AG09309 (cell line): ENCODE data around the gene ARHGEF12.

Experiments used
- DNase-seq: peaks from one replicate; pipeline ENCODE4 v3.0.0-alpha.2; 2010; ENCODE audit warnings: low read depth
- H3K4me3 ChIP-seq: 2 replicates; pipeline ENCODE4 v1.5.1; 2011; ENCODE audit warnings: mild to moderate bottlenecking, low read depth, low read length, moderate library complexity; ENCODE audit not compliant: control insufficient read depth
- TF ChIP-seq, protein P1 (sequence below): IDR thresholded peaks from 2 replicates; pipeline ENCODE4 v1.5.1; 2011; ENCODE audit warnings: mild to moderate bottlenecking, low read depth, low read length, inconsistent platforms; ENCODE audit not compliant: insufficient read depth, control insufficient read depth; ENCODE audit errors: missing control alignments

The ARHGEF12 gene

DNA sequence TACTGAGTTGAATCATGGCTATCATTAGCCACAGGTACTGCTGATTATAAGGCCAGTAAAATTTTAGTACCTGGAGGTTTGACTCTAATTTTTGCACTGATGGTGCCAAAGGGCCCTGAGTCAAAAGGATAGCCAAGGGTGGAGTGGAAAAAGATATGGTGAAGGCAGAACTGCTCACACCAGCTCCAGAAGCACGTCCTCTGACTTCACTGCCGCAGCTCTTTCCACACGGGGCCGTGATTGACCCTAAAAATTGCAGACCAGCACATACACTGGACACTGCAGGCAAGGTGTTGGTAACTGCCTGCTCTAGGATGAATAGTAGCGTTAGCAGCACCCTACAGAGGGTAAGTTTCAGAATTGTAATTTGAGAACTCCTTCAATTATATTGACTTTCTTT lies 149.9 kb downstream of the ARHGEF12 start:
- TF ChIP-seq, protein P1, sequence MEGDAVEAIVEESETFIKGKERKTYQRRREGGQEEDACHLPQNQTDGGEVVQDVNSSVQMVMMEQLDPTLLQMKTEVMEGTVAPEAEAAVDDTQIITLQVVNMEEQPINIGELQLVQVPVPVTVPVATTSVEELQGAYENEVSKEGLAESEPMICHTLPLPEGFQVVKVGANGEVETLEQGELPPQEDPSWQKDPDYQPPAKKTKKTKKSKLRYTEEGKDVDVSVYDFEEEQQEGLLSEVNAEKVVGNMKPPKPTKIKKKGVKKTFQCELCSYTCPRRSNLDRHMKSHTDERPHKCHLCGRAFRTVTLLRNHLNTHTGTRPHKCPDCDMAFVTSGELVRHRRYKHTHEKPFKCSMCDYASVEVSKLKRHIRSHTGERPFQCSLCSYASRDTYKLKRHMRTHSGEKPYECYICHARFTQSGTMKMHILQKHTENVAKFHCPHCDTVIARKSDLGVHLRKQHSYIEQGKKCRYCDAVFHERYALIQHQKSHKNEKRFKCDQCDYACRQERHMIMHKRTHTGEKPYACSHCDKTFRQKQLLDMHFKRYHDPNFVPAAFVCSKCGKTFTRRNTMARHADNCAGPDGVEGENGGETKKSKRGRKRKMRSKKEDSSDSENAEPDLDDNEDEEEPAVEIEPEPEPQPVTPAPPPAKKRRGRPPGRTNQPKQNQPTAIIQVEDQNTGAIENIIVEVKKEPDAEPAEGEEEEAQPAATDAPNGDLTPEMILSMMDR: no peak
- DNase-seq: no peak
- no peak overlapping the region for H3K4me3 ChIP-seq

DNA sequence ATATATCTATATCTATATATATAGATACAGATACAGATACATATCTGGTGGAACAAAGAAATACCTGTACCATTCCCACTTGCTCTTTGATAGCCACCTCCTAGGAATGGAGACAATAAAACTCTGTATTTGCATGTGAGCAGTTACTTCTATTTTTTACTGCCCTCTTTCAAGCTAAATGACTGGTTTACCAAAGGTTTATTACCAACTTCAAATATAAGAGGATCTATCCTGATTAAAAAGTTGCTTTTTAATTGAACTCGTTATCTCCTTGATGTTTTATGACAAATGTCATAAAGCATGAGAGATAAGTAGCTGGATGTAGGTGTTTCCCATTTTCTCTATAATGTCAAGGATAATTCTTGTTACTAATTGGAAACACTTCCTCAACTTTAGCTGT lies 153.6 kb downstream of the ARHGEF12 start:
- H3K4me3 ChIP-seq: no peak overlapping the region
- TF ChIP-seq, protein P1: no peak
- DNase-seq: no peak

DNA sequence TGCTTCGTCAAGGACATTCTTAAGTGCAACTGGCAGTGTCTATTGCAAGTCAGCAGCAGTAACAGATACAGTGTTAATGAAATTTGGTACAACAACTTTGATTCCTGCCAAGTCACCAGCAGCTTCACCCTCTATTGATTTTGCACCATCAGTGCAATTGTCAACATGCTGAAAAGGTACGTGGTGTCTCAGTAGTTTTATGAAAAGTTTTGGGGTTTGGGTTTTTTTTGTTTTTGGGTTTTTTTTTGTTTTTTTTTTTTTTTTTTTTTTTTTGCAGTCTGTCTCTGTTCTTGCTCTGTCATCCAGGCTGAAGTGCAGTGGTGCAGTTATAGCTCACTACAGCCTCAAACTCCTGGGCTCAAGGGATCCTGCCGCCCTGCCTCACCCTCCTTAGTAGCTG lies 156.3 kb downstream of the ARHGEF12 start:
- TF ChIP-seq, protein P1: no peak
- DNase-seq: no peak
- H3K4me3 ChIP-seq: no peak overlapping the region

DNA sequence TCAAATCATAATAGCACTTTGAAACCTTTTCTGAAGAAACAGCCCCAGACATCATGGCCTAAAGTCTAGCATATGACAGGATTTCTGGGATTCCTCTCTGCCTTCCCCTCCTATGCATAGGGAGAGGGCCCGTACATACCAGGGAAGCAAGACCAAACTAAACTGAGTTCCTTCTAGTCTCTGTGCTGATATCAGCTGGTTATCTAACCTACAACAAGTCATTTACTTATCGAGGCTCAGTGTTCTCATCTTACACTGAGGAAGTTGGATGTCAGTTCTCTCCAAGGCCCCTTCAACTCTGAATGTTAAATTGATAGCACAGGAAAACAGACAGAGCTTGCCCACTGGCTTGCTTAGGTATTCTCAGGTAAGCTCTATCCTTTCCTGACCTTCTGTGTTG lies 158.4 kb downstream of the ARHGEF12 start:
- TF ChIP-seq, protein P1: no peak
- no peak overlapping the region for H3K4me3 ChIP-seq
- no peak for DNase-seq

DNA sequence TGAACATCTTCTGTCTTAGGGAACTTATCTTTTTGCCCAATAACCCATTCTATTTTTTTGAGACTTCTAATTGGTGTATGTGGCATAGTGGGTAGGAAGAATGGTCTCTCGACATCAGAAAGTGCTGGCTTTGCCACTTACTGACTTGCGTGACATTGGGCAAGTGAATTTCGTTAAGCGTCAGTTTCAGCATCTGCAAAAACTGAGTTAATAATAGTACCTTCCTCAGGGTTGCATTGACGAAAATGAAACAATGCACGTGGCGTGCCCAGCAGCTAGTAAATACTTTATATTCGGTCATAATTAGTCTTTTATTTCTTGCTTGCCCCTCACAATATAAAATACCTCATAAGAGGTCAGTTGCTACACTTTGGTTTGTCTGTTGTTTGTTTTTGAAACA lies 162.9 kb downstream of the ARHGEF12 start:
- no peak for DNase-seq
- H3K4me3 ChIP-seq: no peak overlapping the region
- TF ChIP-seq, protein P1: no peak

DNA sequence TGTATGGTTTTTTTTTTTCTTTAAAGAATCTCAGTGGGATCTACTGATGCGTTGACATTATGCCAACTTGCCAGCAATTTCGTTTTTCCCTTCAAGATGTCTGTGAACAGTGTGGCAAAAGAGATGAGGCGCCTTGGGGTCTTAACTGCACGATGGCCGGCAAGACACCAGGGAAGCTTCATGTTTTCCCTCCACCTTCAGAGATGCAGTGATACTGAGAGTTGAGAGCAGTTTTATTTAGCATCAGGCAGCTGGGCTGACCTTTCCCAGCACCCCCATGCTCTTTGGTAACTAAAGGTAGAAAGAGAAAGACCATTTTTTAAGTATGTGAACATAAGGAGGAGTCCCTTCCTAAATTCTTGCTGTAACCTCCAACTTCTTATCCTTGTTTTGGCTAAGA lies 163.6 kb downstream of the ARHGEF12 start:
- no peak overlapping the region for H3K4me3 ChIP-seq
- no peak for DNase-seq
- TF ChIP-seq, protein P1: no peak
